Measurements from ENCODE around the gene NR1H2. TPM values are rescaled to one million over a fixed set of nuclear protein-coding genes. Genes with fewer than 3 reads are reported as not detected.

NR1H2 gene
- total RNA-seq, 1 experiment from 2014 or later, result 40.3 TPM

GRCh38 chr19:50417111-50418081 is 41.1 kb downstream of the NR1H2 start:
- CTCF ChIA-PET, result no interaction called here
- peaks cover 0 to 5% of the 10 kb centered on the region in 2 experiments; a peak in 1 of 4 replicates for H3K36me3 ChIP-seq (ENCODE audit: control insufficient read depth in 1 of 2, insufficient read depth in 2 of 2, low read length in 2 of 2)
- no peak overlapping the region for H3K9ac ChIP-seq (ENCODE audit: low read length)
- H3K4me1 ChIP-seq (ENCODE audit: control insufficient read depth in 1 of 2, insufficient read depth in 2 of 2, low read length in 2 of 2), result no peaks in the 10 kb centered on the region
- no peaks in the 10 kb centered on the region for H3K27me3 ChIP-seq (ENCODE audit: insufficient read depth, low read length)
- intact Hi-C loops (cut with micrococcal nuclease), result no loop called here
- no peak overlapping the region for H3K4me3 ChIP-seq (replicated peaks in 1 of 2; ENCODE audit: low read depth in 1 of 2, low read length in 2 of 2)
- no peaks in the 10 kb centered on the region for H3K79me2 ChIP-seq (ENCODE audit: insufficient read depth, low read length)
- H3K4me2 ChIP-seq (ENCODE audit: low read length), result no peak overlapping the region
- no peak overlapping the region for H3K27ac ChIP-seq (ENCODE audit: low read depth, low read length)
- POLR2A ChIA-PET, result no interaction called here
- H4K20me1 ChIP-seq (ENCODE audit: insufficient read depth), result no peaks in the 10 kb centered on the region
- H3K9me2 ChIP-seq (ENCODE audit: insufficient read depth), result no peaks in the 10 kb centered on the region
- H3K9me3 ChIP-seq (ENCODE audit: control insufficient read depth in 1 of 2, insufficient read depth in 1 of 2, low read depth in 1 of 2, low read length in 2 of 2), result no peaks in the 10 kb centered on the region
- no TSS peak for BruUV-seq (replicated peaks)
- RAD21 ChIA-PET (ENCODE audit: low non-redundant PET in 1 of 2, low total read pairs in 2 of 2, uncharacterized antibody in 2 of 2, unreplicated experiment in 2 of 2), result interaction anchor here in 1 of 2 experiments (0.6 kb wide), 1 partner anchor 120 kb away, joined by 3 read pairs; no protein-coding TSS in a partner anchor
- ATAC-seq (peak; percentile 10; the same call in 1 of the 2 replicates), DNase-seq (ENCODE audit: low read depth, low spot score) (no peak)
- H2AFZ ChIP-seq (ENCODE audit: low read depth, low read length, poor library complexity, severe bottlenecking), result no peak overlapping the region
- TF ChIP-seq SRF (IDR thresholded peaks at IDR 0.05; ENCODE audit: low read depth) (no peak), CBX3 (IDR thresholded peaks at IDR 0.05; ENCODE audit: low read depth) (no peak), POLR2AphosphoS5 (IDR thresholded peaks at IDR 0.05; ENCODE audit: low read depth, low read length) (no peak), EZH2 (IDR thresholded peaks at IDR 0.05) (no peak), POLR2A (IDR thresholded peaks at IDR 0.05; ENCODE audit: borderline replicate concordance, extremely low read depth, insufficient read depth, insufficient read length) (no peak), ZBTB33 (IDR thresholded peaks at IDR 0.05; ENCODE audit: extremely low read depth, insufficient replicate concordance, low read length) (no peak), FOSL1 (IDR thresholded peaks at IDR 0.05; ENCODE audit: low read depth) (no peak), ELF1 (IDR thresholded peaks at IDR 0.05; ENCODE audit: borderline replicate concordance, low read depth) (no peak), CEBPB (IDR thresholded peaks at IDR 0.05; ENCODE audit: low read depth) (no peak), ZNF274 (IDR thresholded peaks at IDR 0.05; ENCODE audit: low read depth, low read length) (no peak), EZH2phosphoT487 (IDR thresholded peaks at IDR 0.05; ENCODE audit: borderline replicate concordance) (no peak), SIN3A (IDR thresholded peaks at IDR 0.05; ENCODE audit: low read depth) (no peak), ZFX (IDR thresholded peaks at IDR 0.05) (no peak), ATF3 (IDR thresholded peaks at IDR 0.05) (no peak), REST (IDR thresholded peaks at IDR 0.05; ENCODE audit: low read depth) (no peak), MAX (IDR thresholded peaks at IDR 0.05) (no peak)
